Islet of Langerhans (tissue), 1 donor: ENCODE results near the gene SAP30BP.

Experiments used
- FAIRE-seq: peaks from one replicate; lab custom pipeline; 2011; peaks lifted over from hg19 to GRCh38; lab: Jason Lieb, UNC

SAP30BP gene

GRCh38 chr17:75666959-75667790 lies at the start of gene SAP30BP, which contains the start of gene RECQL5:
TSS of gene SAP30BP (plus strand) at chr17:75667338. CDS start at chr17:75667373, 35 bp downstream.
TSS of gene RECQL5 (minus strand) at chr17:75667154. CDS start at chr17:75666557, 597 bp downstream.
- peak; percentile 21 for FAIRE-seq

- no peak for FAIRE-seq
Observed at GRCh38 chr17:75617675-75618074, 49.5 kb upstream of the SAP30BP start.

GRCh38 chr17:75619506-75620431 lies 47.4 kb upstream of the SAP30BP start:
- no peak for FAIRE-seq

- FAIRE-seq = no peak
Observed at GRCh38 chr17:75621489-75621888, 45.6 kb upstream of the SAP30BP start.

GRCh38 chr17:75622076-75622475 lies 45.1 kb upstream of the SAP30BP start:
- FAIRE-seq = no peak

- no peak for FAIRE-seq
Observed at GRCh38 chr17:75622771-75623273, 44.3 kb upstream of the SAP30BP start.

GRCh38 chr17:75623386-75623785 lies 43.8 kb upstream of the SAP30BP start:
- no peak for FAIRE-seq

GRCh38 chr17:75624021-75624420 lies 43.1 kb upstream of the SAP30BP start:
- no peak for FAIRE-seq

GRCh38 chr17:75624714-75625345 lies 42.3 kb upstream of the SAP30BP start:
- FAIRE-seq = no peak

- no peak for FAIRE-seq
Observed at GRCh38 chr17:75625813-75626486, 41.2 kb upstream of the SAP30BP start.

GRCh38 chr17:75626496-75627038 lies 40.6 kb upstream of the SAP30BP start:
- no peak for FAIRE-seq

- FAIRE-seq = no peak
Observed at GRCh38 chr17:75627094-75627493, 40.0 kb upstream of the SAP30BP start.

GRCh38 chr17:75628425-75628824 lies 38.7 kb upstream of the SAP30BP start:
- no peak for FAIRE-seq

GRCh38 chr17:75629157-75629556 lies 38.0 kb upstream of the SAP30BP start:
- FAIRE-seq = no peak

- no peak for FAIRE-seq
Observed at GRCh38 chr17:75630071-75630917, 36.8 kb upstream of the SAP30BP start.

- no peak for FAIRE-seq
Observed at GRCh38 chr17:75631353-75631752, 35.8 kb upstream of the SAP30BP start.

GRCh38 chr17:75632428-75632827 lies 34.7 kb upstream of the SAP30BP start:
- no peak for FAIRE-seq

GRCh38 chr17:75632863-75633485 lies 34.2 kb upstream of the SAP30BP start, which contains the start of gene SMIM5:
TSS of gene SMIM5 (plus strand) at chr17:75633434. CDS start at chr17:75640202, 6,768 bp downstream.
- no peak for FAIRE-seq

- FAIRE-seq = peak; percentile 81
Observed at GRCh38 chr17:75633486-75634375, 33.4 kb upstream of the SAP30BP start.
